ENCODE data around the gene REPS1. TPM values are rescaled to one million over a fixed set of nuclear protein-coding genes. Genes with fewer than 3 reads are reported as not detected.

REPS1 gene
- total RNA-seq, 1 experiment from 2014 or later = 55.1 TPM

GRCh38 chr6:138955262-138955661 lies 32.8 kb downstream of the REPS1 start:
- POLR2A ChIA-PET = interaction anchor here (0.6 kb wide), 1 partner anchor 56 kb away, joined by 3 read pairs; no protein-coding TSS in a partner anchor
- TF ChIP-seq IRF1 (CRISPR knock-in tag; IDR thresholded peaks at IDR 0.05) = no peak
- H3K4me1 Mint-ChIP-seq = peaks cover 42% of the 10 kb centered on the region
- H3K27me3 Mint-ChIP-seq (ENCODE audit: low read depth) = no peaks in the 10 kb centered on the region
- DNase-seq (ENCODE audit: low spot score) (no peak), ATAC-seq (no peak)
- peaks cover 6% of the 10 kb centered on the region for H3K9me3 Mint-ChIP-seq
- no peak overlapping the region for H3K27ac Mint-ChIP-seq
- CTCF ChIA-PET = no interaction called here
- H3K4me3 Mint-ChIP-seq = no peak overlapping the region
- peaks cover 6% of the 10 kb centered on the region; the same call in 1 of the 2 replicates for H3K36me3 Mint-ChIP-seq

GRCh38 chr6:138953451-138953850 lies 34.6 kb downstream of the REPS1 start:
- ChIA-PET POLR2A (no interaction called here), CTCF (no interaction called here)
- Mint-ChIP-seq H3K36me3 (peaks cover 6% of the 10 kb centered on the region; the same call in 1 of the 2 replicates), H3K4me1 (peaks cover 47% of the 10 kb centered on the region), H3K9me3 (peaks cover 6% of the 10 kb centered on the region), H3K27ac (no peak overlapping the region), H3K27me3 (ENCODE audit: low read depth) (no peaks in the 10 kb centered on the region), H3K4me3 (no peak overlapping the region)
- DNase-seq (ENCODE audit: low spot score) = no peak
- ATAC-seq = no peak
- TF ChIP-seq ZNF423 (CRISPR knock-in tag; IDR thresholded peaks at IDR 0.05) (no peak), IRF1 (CRISPR knock-in tag; IDR thresholded peaks at IDR 0.05) (no peak), MLX (CRISPR knock-in tag; IDR thresholded peaks at IDR 0.05) (no peak), SMAD3 (CRISPR knock-in tag; IDR thresholded peaks at IDR 0.05; ENCODE audit: borderline replicate concordance) (no peak), ZNF425 (CRISPR knock-in tag; conservative IDR thresholded peaks at IDR 0.05) (no peak), ZBTB43 (CRISPR knock-in tag; IDR thresholded peaks at IDR 0.05) (no peak), PRDM15 (CRISPR knock-in tag; IDR thresholded peaks at IDR 0.05) (no peak), NR2C2 (CRISPR knock-in tag; IDR thresholded peaks at IDR 0.05) (no peak), MXD4 (CRISPR knock-in tag; IDR thresholded peaks at IDR 0.05; ENCODE audit: borderline replicate concordance) (no peak), NFATC4 (CRISPR knock-in tag; IDR thresholded peaks at IDR 0.05) (no peak), USF1 (CRISPR knock-in tag; IDR thresholded peaks at IDR 0.05) (no peak), ZNF532 (CRISPR knock-in tag; IDR thresholded peaks at IDR 0.05; ENCODE audit: borderline replicate concordance) (no peak), AFF4 (CRISPR knock-in tag; IDR thresholded peaks at IDR 0.05; ENCODE audit: borderline replicate concordance) (no peak), KAT7 (CRISPR knock-in tag; IDR thresholded peaks at IDR 0.05; ENCODE audit: borderline replicate concordance) (no peak), SOX15 (CRISPR knock-in tag; IDR thresholded peaks at IDR 0.05) (no peak)
